ENCODE measurements around the gene JPH2. TPM values are rescaled to one million over a fixed set of nuclear protein-coding genes. Genes with fewer than 3 reads are reported as not detected.

Gene JPH2
- total RNA-seq, 1 experiment from 2014 or later, result 0.81 TPM

DNA sequence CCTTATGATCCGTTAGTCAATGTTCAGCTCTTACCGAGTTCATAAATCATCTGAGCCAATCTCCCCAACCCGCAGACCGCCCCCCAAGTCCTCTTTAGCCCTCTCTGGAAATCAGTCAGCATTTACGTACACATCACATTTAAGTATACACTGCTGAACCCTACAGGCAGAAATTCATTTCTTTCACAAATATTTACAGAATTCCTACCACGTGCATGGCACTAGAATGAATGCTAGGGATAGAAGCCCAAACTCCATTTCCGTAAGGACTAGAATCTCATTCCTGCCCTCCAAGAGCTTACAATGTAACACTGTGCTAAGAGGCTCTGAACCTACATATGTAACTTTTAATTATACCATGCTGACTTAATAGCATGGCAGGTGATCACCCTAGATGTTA is 21.8 kb upstream of the JPH2 start:
- DNase-seq (ENCODE audit: low spot score) (no peak), ATAC-seq (no peak)
- peak overlapping the region; percentile 100 for H3K4me3 Mint-ChIP-seq
- peaks cover 13% of the 10 kb centered on the region for H3K36me3 Mint-ChIP-seq
- no peaks in the 10 kb centered on the region for H3K9me3 Mint-ChIP-seq
- peaks cover 35% of the 10 kb centered on the region for H3K4me1 Mint-ChIP-seq
- ChIA-PET CTCF (interaction anchor here (0.6 to 2.5 kb wide), 7 partner anchors 8 to 176 kb away, joined by 3 to 7 read pairs (median 3); partner anchors contain the start of genes FITM2 and GDAP1L1), POLR2A (no interaction called here)
- no peaks in the 10 kb centered on the region for H3K27me3 Mint-ChIP-seq (ENCODE audit: low read depth)
- TF ChIP-seq, protein P1, sequence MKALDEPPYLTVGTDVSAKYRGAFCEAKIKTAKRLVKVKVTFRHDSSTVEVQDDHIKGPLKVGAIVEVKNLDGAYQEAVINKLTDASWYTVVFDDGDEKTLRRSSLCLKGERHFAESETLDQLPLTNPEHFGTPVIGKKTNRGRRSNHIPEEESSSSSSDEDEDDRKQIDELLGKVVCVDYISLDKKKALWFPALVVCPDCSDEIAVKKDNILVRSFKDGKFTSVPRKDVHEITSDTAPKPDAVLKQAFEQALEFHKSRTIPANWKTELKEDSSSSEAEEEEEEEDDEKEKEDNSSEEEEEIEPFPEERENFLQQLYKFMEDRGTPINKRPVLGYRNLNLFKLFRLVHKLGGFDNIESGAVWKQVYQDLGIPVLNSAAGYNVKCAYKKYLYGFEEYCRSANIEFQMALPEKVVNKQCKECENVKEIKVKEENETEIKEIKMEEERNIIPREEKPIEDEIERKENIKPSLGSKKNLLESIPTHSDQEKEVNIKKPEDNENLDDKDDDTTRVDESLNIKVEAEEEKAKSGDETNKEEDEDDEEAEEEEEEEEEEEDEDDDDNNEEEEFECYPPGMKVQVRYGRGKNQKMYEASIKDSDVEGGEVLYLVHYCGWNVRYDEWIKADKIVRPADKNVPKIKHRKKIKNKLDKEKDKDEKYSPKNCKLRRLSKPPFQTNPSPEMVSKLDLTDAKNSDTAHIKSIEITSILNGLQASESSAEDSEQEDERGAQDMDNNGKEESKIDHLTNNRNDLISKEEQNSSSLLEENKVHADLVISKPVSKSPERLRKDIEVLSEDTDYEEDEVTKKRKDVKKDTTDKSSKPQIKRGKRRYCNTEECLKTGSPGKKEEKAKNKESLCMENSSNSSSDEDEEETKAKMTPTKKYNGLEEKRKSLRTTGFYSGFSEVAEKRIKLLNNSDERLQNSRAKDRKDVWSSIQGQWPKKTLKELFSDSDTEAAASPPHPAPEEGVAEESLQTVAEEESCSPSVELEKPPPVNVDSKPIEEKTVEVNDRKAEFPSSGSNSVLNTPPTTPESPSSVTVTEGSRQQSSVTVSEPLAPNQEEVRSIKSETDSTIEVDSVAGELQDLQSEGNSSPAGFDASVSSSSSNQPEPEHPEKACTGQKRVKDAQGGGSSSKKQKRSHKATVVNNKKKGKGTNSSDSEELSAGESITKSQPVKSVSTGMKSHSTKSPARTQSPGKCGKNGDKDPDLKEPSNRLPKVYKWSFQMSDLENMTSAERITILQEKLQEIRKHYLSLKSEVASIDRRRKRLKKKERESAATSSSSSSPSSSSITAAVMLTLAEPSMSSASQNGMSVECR (CRISPR knock-in tag; IDR thresholded peaks at IDR 0.05; ENCODE audit: borderline replicate concordance), result no peak
- TF ChIP-seq, protein P2, sequence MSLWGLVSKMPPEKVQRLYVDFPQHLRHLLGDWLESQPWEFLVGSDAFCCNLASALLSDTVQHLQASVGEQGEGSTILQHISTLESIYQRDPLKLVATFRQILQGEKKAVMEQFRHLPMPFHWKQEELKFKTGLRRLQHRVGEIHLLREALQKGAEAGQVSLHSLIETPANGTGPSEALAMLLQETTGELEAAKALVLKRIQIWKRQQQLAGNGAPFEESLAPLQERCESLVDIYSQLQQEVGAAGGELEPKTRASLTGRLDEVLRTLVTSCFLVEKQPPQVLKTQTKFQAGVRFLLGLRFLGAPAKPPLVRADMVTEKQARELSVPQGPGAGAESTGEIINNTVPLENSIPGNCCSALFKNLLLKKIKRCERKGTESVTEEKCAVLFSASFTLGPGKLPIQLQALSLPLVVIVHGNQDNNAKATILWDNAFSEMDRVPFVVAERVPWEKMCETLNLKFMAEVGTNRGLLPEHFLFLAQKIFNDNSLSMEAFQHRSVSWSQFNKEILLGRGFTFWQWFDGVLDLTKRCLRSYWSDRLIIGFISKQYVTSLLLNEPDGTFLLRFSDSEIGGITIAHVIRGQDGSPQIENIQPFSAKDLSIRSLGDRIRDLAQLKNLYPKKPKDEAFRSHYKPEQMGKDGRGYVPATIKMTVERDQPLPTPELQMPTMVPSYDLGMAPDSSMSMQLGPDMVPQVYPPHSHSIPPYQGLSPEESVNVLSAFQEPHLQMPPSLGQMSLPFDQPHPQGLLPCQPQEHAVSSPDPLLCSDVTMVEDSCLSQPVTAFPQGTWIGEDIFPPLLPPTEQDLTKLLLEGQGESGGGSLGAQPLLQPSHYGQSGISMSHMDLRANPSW (CRISPR knock-in tag; conservative IDR thresholded peaks at IDR 0.05; ENCODE audit: low read depth), result no peak
- TF ChIP-seq CREB1 (CRISPR knock-in tag; IDR thresholded peaks at IDR 0.05), result no peak
- no peak for TF ChIP-seq FOXP1 (CRISPR knock-in tag; IDR thresholded peaks at IDR 0.05; ENCODE audit: borderline replicate concordance)
- no peak for TF ChIP-seq NFATC4 (CRISPR knock-in tag; IDR thresholded peaks at IDR 0.05)
- no peak for TF ChIP-seq ZNF232 (CRISPR knock-in tag; IDR thresholded peaks at IDR 0.05)
- TF ChIP-seq NR1H2 (CRISPR knock-in tag; IDR thresholded peaks at IDR 0.05), result no peak
- no peak for TF ChIP-seq GABPB1 (CRISPR knock-in tag; IDR thresholded peaks at IDR 0.05)
- TF ChIP-seq, protein P3, sequence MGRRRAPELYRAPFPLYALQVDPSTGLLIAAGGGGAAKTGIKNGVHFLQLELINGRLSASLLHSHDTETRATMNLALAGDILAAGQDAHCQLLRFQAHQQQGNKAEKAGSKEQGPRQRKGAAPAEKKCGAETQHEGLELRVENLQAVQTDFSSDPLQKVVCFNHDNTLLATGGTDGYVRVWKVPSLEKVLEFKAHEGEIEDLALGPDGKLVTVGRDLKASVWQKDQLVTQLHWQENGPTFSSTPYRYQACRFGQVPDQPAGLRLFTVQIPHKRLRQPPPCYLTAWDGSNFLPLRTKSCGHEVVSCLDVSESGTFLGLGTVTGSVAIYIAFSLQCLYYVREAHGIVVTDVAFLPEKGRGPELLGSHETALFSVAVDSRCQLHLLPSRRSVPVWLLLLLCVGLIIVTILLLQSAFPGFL (CRISPR knock-in tag; IDR thresholded peaks at IDR 0.05; ENCODE audit: borderline replicate concordance), result no peak
- no peak for TF ChIP-seq ZNF671 (CRISPR knock-in tag; IDR thresholded peaks at IDR 0.05)
- no peak for TF ChIP-seq ETV6 (CRISPR knock-in tag; IDR thresholded peaks at IDR 0.05)
- no peak for TF ChIP-seq NR2C2 (CRISPR knock-in tag; IDR thresholded peaks at IDR 0.05)
- no peak for TF ChIP-seq SMAD4 (CRISPR knock-in tag; IDR thresholded peaks at IDR 0.05)
- TF ChIP-seq, protein P4, sequence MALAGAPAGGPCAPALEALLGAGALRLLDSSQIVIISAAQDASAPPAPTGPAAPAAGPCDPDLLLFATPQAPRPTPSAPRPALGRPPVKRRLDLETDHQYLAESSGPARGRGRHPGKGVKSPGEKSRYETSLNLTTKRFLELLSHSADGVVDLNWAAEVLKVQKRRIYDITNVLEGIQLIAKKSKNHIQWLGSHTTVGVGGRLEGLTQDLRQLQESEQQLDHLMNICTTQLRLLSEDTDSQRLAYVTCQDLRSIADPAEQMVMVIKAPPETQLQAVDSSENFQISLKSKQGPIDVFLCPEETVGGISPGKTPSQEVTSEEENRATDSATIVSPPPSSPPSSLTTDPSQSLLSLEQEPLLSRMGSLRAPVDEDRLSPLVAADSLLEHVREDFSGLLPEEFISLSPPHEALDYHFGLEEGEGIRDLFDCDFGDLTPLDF (CRISPR knock-in tag; IDR thresholded peaks at IDR 0.05), result no peak
- peak overlapping the region; percentile 69 for H3K27ac Mint-ChIP-seq

DNA sequence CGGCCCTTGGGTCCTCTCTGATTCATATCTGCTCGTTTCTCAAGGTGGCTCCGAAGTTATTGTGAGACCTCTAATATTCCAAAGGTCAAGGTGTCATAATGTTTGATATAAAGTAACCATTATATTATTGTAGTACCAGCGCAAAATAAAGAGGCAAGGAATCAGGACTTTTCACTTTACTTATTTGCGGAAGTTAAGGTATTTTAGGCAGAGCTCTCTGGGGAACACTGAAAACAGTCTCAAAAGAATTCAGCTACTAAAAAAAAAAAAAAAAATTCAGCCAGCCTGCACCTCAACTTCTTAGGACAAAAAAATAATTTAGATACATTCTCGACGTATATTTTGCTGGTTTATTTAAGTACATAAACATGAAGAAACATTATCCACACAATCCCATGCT is 21.2 kb upstream of the JPH2 start:
- peak overlapping the region; percentile 69 for H3K27ac Mint-ChIP-seq
- TF ChIP-seq, protein P5, sequence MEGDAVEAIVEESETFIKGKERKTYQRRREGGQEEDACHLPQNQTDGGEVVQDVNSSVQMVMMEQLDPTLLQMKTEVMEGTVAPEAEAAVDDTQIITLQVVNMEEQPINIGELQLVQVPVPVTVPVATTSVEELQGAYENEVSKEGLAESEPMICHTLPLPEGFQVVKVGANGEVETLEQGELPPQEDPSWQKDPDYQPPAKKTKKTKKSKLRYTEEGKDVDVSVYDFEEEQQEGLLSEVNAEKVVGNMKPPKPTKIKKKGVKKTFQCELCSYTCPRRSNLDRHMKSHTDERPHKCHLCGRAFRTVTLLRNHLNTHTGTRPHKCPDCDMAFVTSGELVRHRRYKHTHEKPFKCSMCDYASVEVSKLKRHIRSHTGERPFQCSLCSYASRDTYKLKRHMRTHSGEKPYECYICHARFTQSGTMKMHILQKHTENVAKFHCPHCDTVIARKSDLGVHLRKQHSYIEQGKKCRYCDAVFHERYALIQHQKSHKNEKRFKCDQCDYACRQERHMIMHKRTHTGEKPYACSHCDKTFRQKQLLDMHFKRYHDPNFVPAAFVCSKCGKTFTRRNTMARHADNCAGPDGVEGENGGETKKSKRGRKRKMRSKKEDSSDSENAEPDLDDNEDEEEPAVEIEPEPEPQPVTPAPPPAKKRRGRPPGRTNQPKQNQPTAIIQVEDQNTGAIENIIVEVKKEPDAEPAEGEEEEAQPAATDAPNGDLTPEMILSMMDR (IDR thresholded peaks at IDR 0.05), result no peak
- TF ChIP-seq ZNF219 (CRISPR knock-in tag; IDR thresholded peaks at IDR 0.05; ENCODE audit: borderline replicate concordance) (no peak), JAZF1 (CRISPR knock-in tag; IDR thresholded peaks at IDR 0.05) (no peak), SMAD3 (CRISPR knock-in tag; IDR thresholded peaks at IDR 0.05; ENCODE audit: borderline replicate concordance) (no peak), CREB1 (CRISPR knock-in tag; IDR thresholded peaks at IDR 0.05) (no peak), NR2C2 (CRISPR knock-in tag; IDR thresholded peaks at IDR 0.05) (no peak), IRF2 (CRISPR knock-in tag; IDR thresholded peaks at IDR 0.05; ENCODE audit: borderline replicate concordance, low read depth) (no peak), NFE2L1 (CRISPR knock-in tag; IDR thresholded peaks at IDR 0.05) (no peak), ESRRA (CRISPR knock-in tag; IDR thresholded peaks at IDR 0.05; ENCODE audit: borderline replicate concordance) (no peak), EMX1 (CRISPR knock-in tag; IDR thresholded peaks at IDR 0.05) (no peak), ZBTB21 (CRISPR knock-in tag; IDR thresholded peaks at IDR 0.05; ENCODE audit: borderline replicate concordance) (no peak)
- TF ChIP-seq, protein P6, sequence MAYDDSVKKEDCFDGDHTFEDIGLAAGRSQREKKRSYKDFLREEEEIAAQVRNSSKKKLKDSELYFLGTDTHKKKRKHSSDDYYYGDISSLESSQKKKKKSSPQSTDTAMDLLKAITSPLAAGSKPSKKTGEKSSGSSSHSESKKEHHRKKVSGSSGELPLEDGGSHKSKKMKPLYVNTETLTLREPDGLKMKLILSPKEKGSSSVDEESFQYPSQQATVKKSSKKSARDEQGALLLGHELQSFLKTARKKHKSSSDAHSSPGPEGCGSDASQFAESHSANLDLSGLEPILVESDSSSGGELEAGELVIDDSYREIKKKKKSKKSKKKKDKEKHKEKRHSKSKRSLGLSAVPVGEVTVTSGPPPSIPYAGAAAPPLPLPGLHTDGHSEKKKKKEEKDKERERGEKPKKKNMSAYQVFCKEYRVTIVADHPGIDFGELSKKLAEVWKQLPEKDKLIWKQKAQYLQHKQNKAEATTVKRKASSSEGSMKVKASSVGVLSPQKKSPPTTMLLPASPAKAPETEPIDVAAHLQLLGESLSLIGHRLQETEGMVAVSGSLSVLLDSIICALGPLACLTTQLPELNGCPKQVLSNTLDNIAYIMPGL (CRISPR knock-in tag; IDR thresholded peaks at IDR 0.05), result no peak

More for the DNA sequence above, 21.2 kb upstream of the JPH2 start:
- Mint-ChIP-seq H3K27me3 (ENCODE audit: low read depth) (no peaks in the 10 kb centered on the region), H3K36me3 (peaks cover 18% of the 10 kb centered on the region), H3K9me3 (no peaks in the 10 kb centered on the region), H3K4me3 (peak overlapping the region; percentile 100; the same call in 1 of the 2 replicates), H3K4me1 (peaks cover 35% of the 10 kb centered on the region)
- ChIA-PET CTCF (interaction anchor here (0.9 to 2.5 kb wide), 6 partner anchors 9 to 176 kb away, joined by 3 to 7 read pairs (median 4); partner anchors contain the start of genes FITM2 and GDAP1L1), POLR2A (interaction anchor here (0.6 kb wide), 1 partner anchor 181 kb away, joined by 3 read pairs; no protein-coding TSS in a partner anchor)
- no peak for DNase-seq (ENCODE audit: low spot score)
- no peak for ATAC-seq

All from WTC11 (cell line).